Testis (tissue), 3 donors: Measurements from ENCODE around the gene PDE10A. TPM values are rescaled to one million over a fixed set of nuclear protein-coding genes. Genes with fewer than 3 reads are reported as not detected.
"Not testable (repeated sequence)": the region's sequence is repeated elsewhere in the genome, so short reads cannot be mapped to it uniquely, and the experiment has no call there.

ENCODE experiments used
- DNase-seq: peaks from one replicate; pipeline ENCODE4 v3.0.0-alpha.2; 2019
- H3K27ac ChIP-seq, 2 donors: fragments of 200-600 bp; sonication (generic); one replicate each; pipeline ENCODE4 v1.5.1; 2019
- H3K27me3 ChIP-seq: fragments of 200-600 bp; sonication (generic); one replicate; pipeline ENCODE4 v1.5.1; 2019
- H3K36me3 ChIP-seq: fragments of 200-600 bp; sonication (generic); one replicate; pipeline ENCODE4 v1.5.1; 2017; ENCODE audit warnings: low read depth; ENCODE audit errors: missing control alignments
- H3K4me1 ChIP-seq: fragments of 200-600 bp; sonication (generic); one replicate; pipeline ENCODE4 v1.5.1; 2019
- H3K4me3 ChIP-seq, 2 donors: fragments of 200-600 bp; sonication (generic); one replicate each; pipeline ENCODE4 v1.5.1; 2017 to 2019
- H3K9me3 ChIP-seq: fragments of 200-600 bp; sonication (generic); one replicate; pipeline ENCODE4 v1.5.1; 2017
- CTCF ChIP-seq, 3 experiments: fragments of 450-650 bp in 2 of 3; fragments of 200-600 bp in 1 of 3; sonication (generic) in 1 of 3; IDR thresholded peaks; one replicate each; pipeline ENCODE4 v1.5.1; 2016 to 2019; ENCODE audit warnings: antibody characterized with exemption in 3 of 3, mild to moderate bottlenecking in 2 of 3, moderate library complexity in 1 of 3
- POLR2A ChIP-seq: fragments of 450-650 bp; IDR thresholded peaks from one replicate; pipeline ENCODE4 v1.6.1; 2017; ENCODE audit warnings: antibody characterized with exemption, mild to moderate bottlenecking, moderate library complexity
- WGBS, 2 donors: methylation state at CpG; one replicate each; pipeline ENCODE4 v1.1.5; 2018; 5-methylcytosine and 5-hydroxymethylcytosine counted together
- intact Hi-C: fragments of 100-400 bp; cut with DNase I; formaldehyde crosslinking; loops from one replicate; pipeline ENCODE4 v1.15.1; 2023; ENCODE audit warnings: low total_unique reads
- polyA plus RNA-seq: library from polyadenylated mRNA; stranded (reverse); fragments of 350-450 nt; fragmentation: Illumina TruSeq; extraction: RNeasy Lipid Tissue Mini Kit (QIAGEN cat#74804); gene quantifications from one replicate; pipeline ENCODE4 v1.2.3, GENCODE V29; 2014; ENCODE audit warnings: low read depth, low replicate concordance; ENCODE audit not compliant: insufficient read depth
- total RNA-seq, 2 donors: library from RNA; depleted of rRNA; stranded (reverse); fragments of >200 nt; gene quantifications; one replicate each; pipeline ENCODE4 v1.2.3, GENCODE V29; 2016

PDE10A gene
- total and polyA plus RNA-seq, 3 donors from 2014 or later: 15.5 to 22.0 (median 18.0) TPM

GRCh38 chr6:165594584-165595333 lies 68.3 kb downstream of the PDE10A start:
- H3K4me1 ChIP-seq: no peaks in the 10 kb centered on the region
- H3K27ac ChIP-seq: no peak overlapping the region
- no peak for DNase-seq
- no peaks in the 10 kb centered on the region for H3K36me3 ChIP-seq
- intact Hi-C loops: no loop called here
- H3K27me3 ChIP-seq: no peaks in the 10 kb centered on the region
- no peaks in the 10 kb centered on the region for H3K9me3 ChIP-seq
- no peak overlapping the region for H3K4me3 ChIP-seq
- TF ChIP-seq CTCF (IDR thresholded peaks at IDR 0.05): no peak
- no peak for TF ChIP-seq POLR2A
- WGBS, 2 donors: 81 to 82% methylated on average over 7 of the region's 7 CpGs

- intact Hi-C loops, H3K4me3 ChIP-seq, H3K9me3 ChIP-seq, H3K4me1 ChIP-seq, H3K36me3 ChIP-seq, H3K27me3 ChIP-seq, DNase-seq, H3K27ac ChIP-seq: not testable (repeated sequence)
- WGBS, 2 donors: 95 to 96% methylated on average over 4 of the region's 4 CpGs
Observed at GRCh38 chr6:165592947-165593346, 70.1 kb downstream of the PDE10A start.

- Histone ChIP-seq H3K9me3 (no peaks in the 10 kb centered on the region), H3K4me1 (no peaks in the 10 kb centered on the region), H3K4me3 (no peak overlapping the region), H3K27me3 (no peaks in the 10 kb centered on the region), H3K36me3 (no peaks in the 10 kb centered on the region), H3K27ac (no peak overlapping the region)
- intact Hi-C loops: no loop called here
- no peak for DNase-seq
- TF ChIP-seq POLR2A (no peak), CTCF (IDR thresholded peaks at IDR 0.05) (no peak)
- 91% methylated on average over 1 of the region's 1 CpG for WGBS, 2 donors
Observed at GRCh38 chr6:165588515-165588914, 74.5 kb downstream of the PDE10A start.

GRCh38 chr6:165587206-165587605 lies 75.8 kb downstream of the PDE10A start:
- intact Hi-C loops: no loop called here
- Histone ChIP-seq H3K4me3 (no peak overlapping the region), H3K27ac (no peak overlapping the region), H3K9me3 (no peaks in the 10 kb centered on the region), H3K36me3 (no peaks in the 10 kb centered on the region), H3K27me3 (no peaks in the 10 kb centered on the region), H3K4me1 (no peaks in the 10 kb centered on the region)
- no peak for DNase-seq
- TF ChIP-seq CTCF (IDR thresholded peaks at IDR 0.05): no peak
- no peak for TF ChIP-seq POLR2A
- 80 to 90% methylated on average over 5 of the region's 5 CpGs for WGBS, 2 donors

- Histone ChIP-seq H3K4me1 (no peaks in the 10 kb centered on the region), H3K27me3 (no peaks in the 10 kb centered on the region), H3K36me3 (no peaks in the 10 kb centered on the region), H3K27ac (no peak overlapping the region), H3K4me3 (no peak overlapping the region), H3K9me3 (no peaks in the 10 kb centered on the region)
- intact Hi-C loops: no loop called here
- TF ChIP-seq POLR2A: no peak
- TF ChIP-seq CTCF (IDR thresholded peaks at IDR 0.05): no peak
- DNase-seq: no peak
- 71 to 73% methylated on average over 3 of the region's 3 CpGs for WGBS, 2 donors
Observed at GRCh38 chr6:165586706-165587105, 76.3 kb downstream of the PDE10A start.
